GM18508 (cell line): ENCODE measurements around the gene STT3B.

Source experiments
- ATAC-seq: cut with Tn5 transposase; IDR thresholded peaks from one replicate; pipeline ENCODE4 v1.9.1; 2021; ENCODE audit warnings: moderate number of reproducible peaks; ENCODE audit not compliant: insufficient read depth, unreplicated experiment

Gene STT3B

GRCh38 chr3:31680072-31680870 is 147.5 kb downstream of the STT3B start:
- no peak for ATAC-seq
